Colon (tissue), 2 donors: Measurements from ENCODE around the gene AGO4.
"Not testable (repeated sequence)": the region's sequence is repeated elsewhere in the genome, so short reads cannot be mapped to it uniquely, and the experiment has no call there.

Experiments used
- FAIRE-seq: peaks from 2 replicates; lab custom pipeline; 2012; peaks lifted over from hg19 to GRCh38; lab: Jason Lieb, UNC
- donor health status: control.
- donor health status: control.

AGO4 gene

GRCh38 chr1:35810096-35810881 is 2.5 kb downstream of the AGO4 start:
- no peak for FAIRE-seq

- not testable (repeated sequence) for FAIRE-seq
Measured at GRCh38 chr1:35812754-35813153, 4.9 kb downstream of the AGO4 start.

GRCh38 chr1:35825255-35825654 is 17.4 kb downstream of the AGO4 start:
- FAIRE-seq: no peak

DNA sequence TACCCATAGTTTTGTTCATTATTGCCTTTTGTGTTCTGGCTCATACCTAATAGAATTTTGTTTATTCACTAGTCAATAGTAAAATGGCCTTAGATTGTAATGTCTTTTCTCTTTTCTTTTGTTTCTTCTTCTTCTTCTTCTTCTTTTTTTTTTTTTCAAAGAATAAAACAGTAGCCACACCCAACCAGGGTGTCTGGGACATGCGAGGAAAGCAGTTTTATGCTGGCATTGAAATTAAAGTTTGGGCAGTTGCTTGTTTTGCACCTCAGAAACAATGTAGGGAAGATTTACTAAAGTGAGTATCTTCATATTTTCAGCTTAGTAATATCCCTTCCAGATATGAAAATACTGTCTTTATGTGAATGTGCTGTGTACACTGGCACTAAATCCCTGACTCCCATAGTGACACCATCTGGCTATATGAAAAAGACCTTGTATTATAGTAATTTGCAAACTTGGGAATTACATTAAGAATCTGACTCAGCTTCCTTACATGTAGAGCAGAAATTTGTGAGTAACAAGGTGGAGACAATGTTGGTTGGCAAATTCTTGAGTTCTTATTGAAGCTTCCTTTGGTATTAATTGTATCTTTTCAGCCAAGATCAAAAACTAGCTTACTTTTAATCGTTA is 24.6 kb downstream of the AGO4 start:
- FAIRE-seq: no peak

DNA sequence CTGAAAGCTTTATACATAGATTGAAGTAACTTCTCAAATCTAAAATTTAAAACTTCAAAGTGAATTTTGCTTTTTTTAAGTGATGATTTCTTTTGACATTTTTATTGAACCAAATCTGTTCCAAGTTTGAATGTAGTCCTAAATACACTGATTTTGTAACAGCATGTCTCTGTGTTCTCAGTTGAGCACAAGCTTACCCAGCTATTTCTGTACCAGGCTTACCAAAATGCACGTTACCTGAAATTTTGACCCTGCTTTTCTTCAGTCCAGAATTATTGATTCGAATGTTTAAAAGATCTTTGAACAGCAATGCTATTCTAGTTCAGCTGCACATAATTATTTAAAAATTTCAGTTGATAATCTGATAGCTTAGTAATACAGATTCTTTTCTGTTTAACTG is 25.6 kb downstream of the AGO4 start:
- FAIRE-seq: no peak

GRCh38 chr1:35834218-35834617 is 26.4 kb downstream of the AGO4 start:
- FAIRE-seq: no peak

GRCh38 chr1:35835398-35835797 is 27.6 kb downstream of the AGO4 start:
- FAIRE-seq: no peak

DNA sequence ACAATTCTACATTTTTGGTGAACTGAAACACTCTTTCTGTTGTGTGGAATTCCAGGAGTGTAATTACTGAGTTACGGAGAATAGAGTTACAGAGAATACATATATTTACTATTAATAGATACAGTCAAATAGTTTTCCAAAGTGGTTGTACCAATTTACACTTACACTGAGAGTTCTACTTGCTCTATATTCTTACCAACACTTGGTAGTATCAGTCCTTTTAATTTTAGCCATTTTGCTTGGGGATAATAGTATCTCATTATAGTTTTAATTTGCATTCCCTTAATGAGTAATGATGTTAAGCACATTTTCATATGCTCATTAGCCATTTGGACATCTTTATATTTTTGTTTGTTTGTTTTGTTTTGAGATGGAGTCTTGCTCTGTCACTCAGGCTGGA is 28.9 kb downstream of the AGO4 start:
- no peak for FAIRE-seq

DNA sequence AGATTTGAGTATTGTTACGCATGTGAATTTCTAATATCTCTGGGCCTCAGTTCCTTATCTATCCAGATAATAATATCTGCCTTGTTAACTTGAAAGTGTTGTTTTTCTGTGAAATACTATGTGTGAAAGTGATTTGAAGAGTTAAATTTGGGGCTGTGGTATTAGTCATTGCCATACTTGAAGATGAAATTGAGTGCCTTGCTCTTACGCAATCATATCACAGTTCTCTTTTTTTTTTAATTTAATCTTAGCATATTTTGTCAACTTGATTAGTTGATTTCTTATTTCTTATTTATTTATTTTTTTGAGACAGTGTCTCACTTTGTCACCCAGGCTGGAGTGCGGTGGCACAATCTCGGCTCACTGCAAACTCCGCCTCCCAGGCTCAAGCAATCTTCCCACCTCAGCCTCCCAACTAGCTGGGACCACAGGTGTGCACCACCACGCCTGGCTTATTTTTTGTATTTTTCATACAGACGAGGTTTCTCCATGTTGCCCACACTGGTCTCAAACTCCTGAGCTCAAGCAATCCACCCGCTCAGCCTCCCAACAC is 31.0 kb downstream of the AGO4 start:
- FAIRE-seq: no peak

GRCh38 chr1:35844826-35845225 is 37.0 kb downstream of the AGO4 start:
- no peak for FAIRE-seq

DNA sequence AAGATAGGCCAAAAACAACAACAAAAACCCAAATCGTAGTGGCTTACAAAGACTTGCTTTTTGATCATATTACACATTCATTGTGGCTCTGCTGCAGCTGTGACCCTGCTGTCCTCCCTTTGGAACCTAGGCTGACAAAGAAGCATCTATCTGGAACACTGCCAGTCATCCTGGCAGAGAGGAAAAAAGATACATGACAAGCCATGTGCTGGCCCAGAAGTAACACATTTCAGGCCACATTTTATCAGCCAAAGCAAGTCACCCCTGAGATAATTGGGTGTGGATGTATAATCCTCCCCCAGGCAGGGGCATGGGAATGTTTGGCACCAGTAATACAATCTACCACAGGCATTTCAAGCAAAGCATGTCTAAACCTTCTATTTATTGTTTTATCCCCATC is 38.0 kb downstream of the AGO4 start:
- FAIRE-seq: no peak

DNA sequence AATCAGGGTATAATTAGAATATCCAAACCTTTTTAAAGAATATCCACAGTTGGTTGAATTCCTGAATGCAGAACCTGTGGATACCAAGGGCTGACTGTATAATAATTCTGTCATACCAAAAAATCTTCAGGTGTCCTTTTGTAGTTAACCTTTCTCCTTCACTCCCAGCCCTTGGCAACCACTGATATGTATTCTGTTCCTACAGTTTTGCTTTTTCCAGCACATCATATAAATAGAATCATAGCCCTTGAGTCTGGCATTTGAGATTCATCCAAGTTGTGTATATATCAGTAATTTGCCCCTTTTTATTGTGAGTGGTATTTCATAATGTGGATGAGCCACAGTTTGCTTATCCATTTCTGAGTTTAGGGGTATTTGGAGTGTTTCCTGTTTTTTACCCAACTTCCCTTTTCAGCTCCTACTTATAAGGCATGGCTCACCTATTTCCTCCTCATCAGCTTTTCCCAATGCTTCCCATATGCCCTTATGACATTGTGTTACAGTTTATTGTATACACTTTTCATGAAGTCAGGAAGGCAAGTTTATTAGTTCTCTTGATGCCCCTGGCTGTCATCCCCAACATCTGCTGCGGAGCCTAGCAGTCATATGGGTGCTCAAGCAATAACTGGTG is 40.2 kb downstream of the AGO4 start:
- no peak for FAIRE-seq

DNA sequence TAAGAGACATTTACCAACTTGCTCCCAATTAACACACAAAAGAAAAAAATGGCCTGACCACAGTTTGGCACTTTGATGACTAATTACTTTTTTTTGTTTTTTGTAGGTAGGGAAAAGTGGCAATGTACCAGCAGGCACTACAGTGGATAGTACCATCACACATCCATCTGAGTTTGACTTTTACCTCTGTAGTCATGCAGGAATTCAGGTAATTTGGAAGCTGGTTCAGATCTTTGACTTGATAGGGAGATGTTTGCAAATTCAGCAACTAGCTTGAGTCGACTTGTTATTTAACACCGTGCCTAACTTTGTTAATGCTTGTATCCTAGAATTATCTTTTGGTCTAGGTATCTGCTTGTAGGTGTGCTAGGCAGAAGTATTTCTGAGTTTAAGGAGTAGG is 42.2 kb downstream of the AGO4 start:
- no peak for FAIRE-seq

GRCh38 chr1:35850716-35851115 is 42.9 kb downstream of the AGO4 start:
- no peak for FAIRE-seq

DNA sequence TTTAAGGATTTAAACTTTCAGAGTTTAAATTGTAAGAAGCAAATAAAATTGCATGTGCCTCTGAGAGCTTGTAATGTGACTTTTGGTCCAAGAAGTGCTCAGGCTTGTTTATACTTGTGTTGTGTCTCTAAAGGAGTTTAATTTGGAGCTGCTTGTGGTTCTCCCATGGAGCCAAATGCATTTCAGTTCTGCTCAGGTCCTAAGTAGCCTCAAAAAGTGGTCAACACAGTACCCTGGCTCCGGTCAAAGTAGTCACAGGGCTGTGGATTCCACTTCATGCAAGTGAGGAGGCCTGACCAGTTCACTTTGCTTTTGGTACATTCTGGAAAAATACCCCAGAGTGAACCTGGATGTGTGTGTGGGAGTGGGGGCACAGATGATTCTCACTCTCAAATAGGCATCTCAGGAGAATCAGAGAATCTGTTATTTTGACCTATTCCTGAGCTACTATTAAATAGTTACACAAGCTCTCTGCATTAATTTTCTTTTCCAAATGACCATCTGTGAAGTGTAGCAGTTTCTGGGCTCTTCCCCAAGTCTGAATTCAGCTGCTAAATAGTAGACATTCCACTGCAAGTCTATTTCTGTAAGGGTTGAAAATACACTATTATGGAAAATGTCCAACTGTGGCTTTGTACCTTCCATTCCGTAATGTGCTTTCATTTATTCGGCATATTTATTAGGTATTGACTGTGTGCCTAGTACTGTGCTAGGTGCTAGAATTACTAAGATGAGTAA is 43.5 kb downstream of the AGO4 start:
- no peak for FAIRE-seq

- no peak for FAIRE-seq
Measured at GRCh38 chr1:35852241-35852640, 44.4 kb downstream of the AGO4 start.

GRCh38 chr1:35854989-35855700 is 47.3 kb downstream of the AGO4 start:
- no peak for FAIRE-seq

- no peak for FAIRE-seq
Measured at GRCh38 chr1:35856964-35857363, 49.1 kb downstream of the AGO4 start.

DNA sequence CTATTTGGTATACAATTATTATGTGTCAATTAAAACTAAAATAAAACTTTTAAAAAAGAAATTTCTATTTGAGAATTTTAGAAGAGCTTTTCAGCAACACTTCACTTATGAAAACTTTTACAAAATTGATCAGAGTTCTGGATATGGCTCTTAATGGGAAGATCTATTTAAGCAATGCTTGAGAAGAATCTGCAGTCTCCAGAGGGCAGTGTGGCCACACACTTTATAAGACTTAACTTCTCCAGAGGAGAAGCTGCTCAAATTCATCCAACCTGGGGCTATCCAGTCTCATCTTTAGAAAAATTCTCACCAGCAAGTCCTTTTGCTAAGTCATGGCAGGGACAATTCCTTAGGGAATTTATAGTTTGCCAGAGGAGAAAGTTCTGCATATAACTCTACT is 50.0 kb downstream of the AGO4 start:
- no peak for FAIRE-seq

GRCh38 chr1:35860696-35861095 is 52.9 kb downstream of the AGO4 start:
- no peak for FAIRE-seq

DNA sequence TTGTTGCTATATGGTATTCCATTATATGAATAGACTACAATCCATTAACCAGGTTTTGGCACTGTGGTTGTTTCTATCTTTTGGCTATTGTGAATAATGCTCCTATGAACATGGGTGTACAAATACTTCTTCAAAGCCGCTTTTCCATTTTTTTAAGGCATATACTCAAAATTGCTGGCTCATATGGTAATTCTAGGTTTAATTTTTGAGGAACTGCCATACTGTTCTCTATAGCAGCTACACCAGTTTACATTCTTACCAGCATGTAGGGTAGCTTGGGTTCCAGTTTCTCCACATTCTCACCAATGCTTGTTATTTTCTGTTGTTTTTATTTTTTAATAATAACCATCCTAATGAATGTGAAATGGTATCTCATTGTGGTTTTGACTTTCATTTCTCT is 55.3 kb downstream of the AGO4 start:
- FAIRE-seq: no peak
